ENCODE data around the gene FHL2. TPM values are rescaled to one million over a fixed set of nuclear protein-coding genes. Genes with fewer than 3 reads are reported as not detected.

The FHL2 gene, protein sequence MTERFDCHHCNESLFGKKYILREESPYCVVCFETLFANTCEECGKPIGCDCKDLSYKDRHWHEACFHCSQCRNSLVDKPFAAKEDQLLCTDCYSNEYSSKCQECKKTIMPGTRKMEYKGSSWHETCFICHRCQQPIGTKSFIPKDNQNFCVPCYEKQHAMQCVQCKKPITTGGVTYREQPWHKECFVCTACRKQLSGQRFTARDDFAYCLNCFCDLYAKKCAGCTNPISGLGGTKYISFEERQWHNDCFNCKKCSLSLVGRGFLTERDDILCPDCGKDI
- total RNA-seq: 10 to 100 TPM; 36.7 to 81.2 (median 44.0) TPM

DNA sequence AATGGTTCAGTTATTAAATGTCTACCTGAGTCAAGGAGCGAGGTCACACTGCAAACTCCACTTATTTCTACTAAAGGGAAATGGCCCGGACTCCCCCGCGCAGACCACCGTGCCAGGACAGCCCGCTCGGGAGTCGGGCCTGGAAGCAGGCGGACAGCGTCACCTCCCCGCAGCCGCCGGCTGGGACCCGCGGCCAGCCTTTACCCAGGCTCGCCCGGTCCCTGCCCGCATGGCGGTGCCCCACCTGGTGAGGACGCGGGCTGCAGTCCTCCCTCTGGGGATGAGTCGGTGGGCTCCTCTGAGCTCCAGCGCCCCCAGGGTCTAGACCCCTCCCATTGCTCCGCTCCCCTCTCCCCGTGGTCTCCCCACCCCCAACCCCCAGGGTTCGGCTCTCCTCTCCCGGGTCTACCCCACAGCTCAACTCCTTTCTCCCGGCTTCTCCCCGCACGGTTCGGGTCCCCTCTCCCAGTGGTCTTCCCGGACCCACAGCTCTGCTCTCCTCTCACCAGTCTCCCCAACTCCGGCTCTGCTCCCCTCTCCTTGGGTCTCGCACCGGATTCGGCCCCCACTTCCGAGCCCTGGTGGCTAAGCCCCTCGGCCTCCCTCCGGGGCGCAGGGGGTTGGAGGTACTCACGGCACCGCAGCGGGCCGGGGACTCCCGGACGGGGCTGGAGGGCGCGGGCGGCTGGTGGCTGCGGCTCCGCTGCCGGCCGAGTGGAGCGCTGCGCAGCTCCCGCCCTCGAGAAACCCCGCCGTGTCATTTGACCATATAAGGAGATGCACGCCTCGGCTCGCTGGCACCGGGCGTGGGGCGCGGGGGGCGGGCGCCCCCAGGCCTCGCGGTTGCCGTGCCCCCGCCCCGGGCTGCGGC, at the start of gene FHL2:
Gene FHL2, minus strand, starts transcription at position 716 of the 871 bp plus-strand sequence. CDS start 12,535 bp downstream, outside the sequence.
- 1 to 4% methylated on average over 31 to 43 of the region's 74 CpGs for WGBS, 2 donors
- TF ChIP-seq, protein P1, sequence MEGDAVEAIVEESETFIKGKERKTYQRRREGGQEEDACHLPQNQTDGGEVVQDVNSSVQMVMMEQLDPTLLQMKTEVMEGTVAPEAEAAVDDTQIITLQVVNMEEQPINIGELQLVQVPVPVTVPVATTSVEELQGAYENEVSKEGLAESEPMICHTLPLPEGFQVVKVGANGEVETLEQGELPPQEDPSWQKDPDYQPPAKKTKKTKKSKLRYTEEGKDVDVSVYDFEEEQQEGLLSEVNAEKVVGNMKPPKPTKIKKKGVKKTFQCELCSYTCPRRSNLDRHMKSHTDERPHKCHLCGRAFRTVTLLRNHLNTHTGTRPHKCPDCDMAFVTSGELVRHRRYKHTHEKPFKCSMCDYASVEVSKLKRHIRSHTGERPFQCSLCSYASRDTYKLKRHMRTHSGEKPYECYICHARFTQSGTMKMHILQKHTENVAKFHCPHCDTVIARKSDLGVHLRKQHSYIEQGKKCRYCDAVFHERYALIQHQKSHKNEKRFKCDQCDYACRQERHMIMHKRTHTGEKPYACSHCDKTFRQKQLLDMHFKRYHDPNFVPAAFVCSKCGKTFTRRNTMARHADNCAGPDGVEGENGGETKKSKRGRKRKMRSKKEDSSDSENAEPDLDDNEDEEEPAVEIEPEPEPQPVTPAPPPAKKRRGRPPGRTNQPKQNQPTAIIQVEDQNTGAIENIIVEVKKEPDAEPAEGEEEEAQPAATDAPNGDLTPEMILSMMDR (IDR thresholded peaks at IDR 0.05): peak in 5 of 6 experiments; percentile 20 to 58 (median 25)
- TF ChIP-seq POLR2A (IDR thresholded peaks at IDR 0.05): peak; percentile 68 to 95
- H3K36me3 ChIP-seq: no peaks in the 10 kb centered on the region
- no peaks in the 10 kb centered on the region for H3K9me3 ChIP-seq
- intact Hi-C loops (cut with DNase I): no loop called here
- peaks cover 6 to 10% of the 10 kb centered on the region in 2 donors for H3K4me1 ChIP-seq
- peak within 1 kb of the TSS; percentile 19 to 96 (median 64) for H3K4me3 ChIP-seq (replicated peaks in 1 of 3)
- DNase-seq: peak; percentile 77 to 79
- no peaks in the 10 kb centered on the region for H3K27me3 ChIP-seq
- H3K27ac ChIP-seq: peak within 1 kb of the TSS; percentile 72 to 93 (median 83)

DNA sequence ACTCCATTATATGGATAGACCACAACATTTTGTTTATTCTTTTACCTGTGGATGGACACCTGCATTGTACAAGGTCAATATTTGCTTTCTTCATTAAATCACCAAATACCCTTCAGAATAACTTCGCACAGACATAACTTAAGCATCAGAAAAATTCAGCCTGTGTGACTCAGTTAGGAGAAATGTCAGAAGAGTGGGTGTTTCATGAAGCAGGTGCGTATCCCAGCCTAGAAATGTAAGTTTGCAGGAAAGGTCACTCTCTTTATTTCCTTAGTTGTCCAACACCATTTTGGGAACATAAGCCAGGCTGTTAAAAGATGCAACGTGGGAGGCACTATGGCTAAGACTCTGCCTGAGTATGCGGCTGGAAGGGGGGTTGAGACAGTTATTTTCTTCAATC, 48.6 kb upstream of the FHL2 start:
- Histone ChIP-seq H3K4me1 (peaks cover 5 to 12% of the 10 kb centered on the region in 2 donors), H3K27me3 (no peaks in the 10 kb centered on the region), H3K4me3 (replicated peaks in 1 of 3) (no peak overlapping the region), H3K27ac (no peak overlapping the region), H3K9me3 (no peaks in the 10 kb centered on the region), H3K36me3 (no peaks in the 10 kb centered on the region)
- WGBS, 2 donors: 86 to 94% methylated on average over 4 of the region's 4 CpGs
- TF ChIP-seq POLR2A (IDR thresholded peaks at IDR 0.05): no peak
- TF ChIP-seq, protein P1 (IDR thresholded peaks at IDR 0.05): no peak
- no peak for DNase-seq
- intact Hi-C loops (cut with DNase I): no loop called here

DNA sequence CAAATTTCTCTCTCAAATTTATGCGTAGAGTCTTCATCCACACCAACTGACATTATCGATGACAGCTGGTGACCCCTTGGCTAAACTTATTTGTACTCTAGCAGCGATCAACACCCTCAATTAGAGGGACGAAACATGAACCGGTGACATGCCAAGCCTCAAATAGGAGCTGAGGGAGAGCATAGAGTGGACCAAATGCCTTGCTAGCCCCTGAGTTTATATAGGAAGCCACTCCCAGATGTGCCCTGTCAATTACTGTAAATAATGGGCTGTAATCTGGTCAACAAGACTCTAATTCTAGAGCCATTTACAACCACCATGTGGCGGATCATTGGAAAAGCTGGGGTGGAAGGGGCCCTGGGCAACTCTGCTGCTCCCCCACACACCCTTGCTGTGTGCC, 47.6 kb upstream of the FHL2 start:
- no peaks in the 10 kb centered on the region for H3K36me3 ChIP-seq
- no peaks in the 10 kb centered on the region for H3K27me3 ChIP-seq
- H3K27ac ChIP-seq: no peak overlapping the region
- TF ChIP-seq, protein P1 (IDR thresholded peaks at IDR 0.05): no peak
- no peak for TF ChIP-seq POLR2A (IDR thresholded peaks at IDR 0.05)
- no peak for DNase-seq
- H3K4me3 ChIP-seq (replicated peaks in 1 of 3): no peak overlapping the region
- H3K9me3 ChIP-seq: no peaks in the 10 kb centered on the region
- intact Hi-C loops (cut with DNase I): no loop called here
- peaks cover 5 to 12% of the 10 kb centered on the region in 2 donors for H3K4me1 ChIP-seq
- WGBS, 2 donors: 95 to 96% methylated on average over 6 of the region's 6 CpGs

DNA sequence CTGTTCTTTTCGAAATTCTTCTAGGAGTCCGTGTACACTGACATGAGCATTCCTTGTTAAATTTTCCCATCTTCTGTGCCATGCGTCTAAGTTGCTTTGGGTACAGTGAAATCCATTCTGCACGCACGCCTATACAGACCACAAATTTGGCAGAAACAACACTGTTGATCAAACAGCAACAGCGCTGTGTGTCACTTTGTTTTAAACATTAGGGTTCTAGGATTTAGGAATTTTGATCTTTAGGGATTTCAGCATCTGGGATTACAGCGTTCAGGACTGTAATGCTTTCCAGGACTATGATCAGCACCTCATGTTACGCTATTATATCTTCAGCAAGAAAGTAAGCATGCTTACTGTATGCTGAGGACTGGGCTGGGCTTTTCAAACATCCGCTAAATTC, 47.1 kb upstream of the FHL2 start:
- no peak for DNase-seq
- TF ChIP-seq, protein P1 (IDR thresholded peaks at IDR 0.05): no peak
- TF ChIP-seq POLR2A (IDR thresholded peaks at IDR 0.05): no peak
- WGBS, 2 donors: 88 to 93% methylated on average over 9 of the region's 9 CpGs
- H3K9me3 ChIP-seq: no peaks in the 10 kb centered on the region
- no peaks in the 10 kb centered on the region for H3K36me3 ChIP-seq
- intact Hi-C loops (cut with DNase I): no loop called here
- peaks cover 5 to 12% of the 10 kb centered on the region in 2 donors for H3K4me1 ChIP-seq
- H3K4me3 ChIP-seq (replicated peaks in 1 of 3): no peak overlapping the region
- H3K27me3 ChIP-seq: no peaks in the 10 kb centered on the region
- H3K27ac ChIP-seq: no peak overlapping the region

Measured in thyroid gland (tissue), 4 donors.